ENCODE measurements around the gene NCAN. TPM values are rescaled to one million over a fixed set of nuclear protein-coding genes. Genes with fewer than 3 reads are reported as not detected.

The NCAN gene
- total RNA-seq, result under 0.01 TPM in 1 of 2 replicates, not detected in the other

DNA sequence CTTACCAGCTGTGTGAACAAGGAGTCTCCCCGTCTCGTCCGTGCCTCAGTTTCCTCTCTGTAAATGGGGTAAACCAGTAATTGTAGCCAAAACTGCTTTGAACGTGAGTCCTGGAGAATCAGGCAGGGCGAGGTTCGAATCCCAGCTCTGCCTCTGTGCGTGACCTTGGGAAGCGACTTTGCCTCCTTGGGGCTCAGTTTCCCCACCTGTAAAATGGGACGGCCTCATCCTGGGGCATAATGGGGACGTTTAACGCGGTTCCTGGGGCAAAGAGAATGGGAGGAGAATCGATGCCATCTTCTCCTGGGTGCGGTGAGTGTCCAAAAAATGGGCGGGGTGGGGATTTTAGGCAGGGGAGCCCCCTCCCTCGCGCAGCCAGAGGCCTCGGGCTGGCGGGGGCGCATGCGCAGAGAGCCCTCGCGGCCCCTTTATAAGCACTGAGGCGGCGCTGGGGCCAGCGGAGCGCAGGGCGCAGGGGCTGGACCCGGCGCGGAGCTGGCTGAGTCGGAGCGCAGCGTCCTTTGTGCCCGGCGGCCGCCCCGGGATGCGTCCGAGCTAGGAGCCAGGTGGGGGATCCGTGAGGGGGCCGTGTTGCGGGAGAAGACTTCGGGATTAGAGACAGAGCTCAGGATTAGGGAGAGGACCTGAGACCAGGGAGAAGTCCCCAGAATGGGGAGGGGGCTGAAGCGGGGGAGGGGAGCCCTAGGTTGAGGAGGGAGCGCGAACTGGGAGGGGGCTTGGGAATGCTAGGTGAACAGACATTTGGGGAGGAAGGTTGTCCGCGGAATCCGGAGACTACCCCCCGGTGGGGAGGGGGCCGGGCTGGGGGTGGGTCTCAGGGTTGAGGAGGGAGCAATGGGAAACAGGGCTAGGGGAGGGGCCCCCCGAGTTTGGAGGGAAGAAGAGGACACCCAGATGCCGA lies at the start of gene NCAN:
NCAN (plus strand) TSS at position 460 of the 922 bp plus-strand sequence. CDS start 4,996 bp downstream, outside the sequence.

GRCh38 chr19:19170053-19170872 lies 41.5 kb upstream of the NCAN start, which contains the start of gene MEF2B:
MEF2B (minus strand) TSS chr19:19170263; CDS start chr19:19150735, 19,528 bp downstream.

GRCh38 chr19:19192078-19192882 lies 19.5 kb upstream of the NCAN start, which contains the start of the genes BORCS8 and RFXANK:
BORCS8 (minus strand) TSS chr19:19192152; CDS start chr19:19192117, 35 bp downstream.
RFXANK (plus strand) TSS chr19:19192258; CDS start chr19:19193947, 1,689 bp downstream.

GRCh38 chr19:19203012-19203856 lies 8.5 kb upstream of the NCAN start, which contains the start of gene NR2C2AP:
NR2C2AP (minus strand) TSS chr19:19203414; CDS start chr19:19203060, 354 bp downstream.

Other genes starting within 250 kb of the NCAN start
- 19.8 and 38.9 TPM in 2 replicates for gene SUGP2, start 178.4 kb upstream of the NCAN start, total RNA-seq
- gene ARMC6, start 178.4 kb upstream of the NCAN start, total RNA-seq, result 44.4 and 60.5 TPM in 2 replicates
- 1.0 and 2.6 TPM in 2 replicates for gene SLC25A42, start 148.0 kb upstream of the NCAN start, total RNA-seq
- gene TMEM161A, start 73.5 kb upstream of the NCAN start, total RNA-seq, result 30.8 and 36.6 TPM in 2 replicates
- 0.14 and 0.34 TPM in 2 replicates for gene MEF2B, start 41.7 kb upstream of the NCAN start, total RNA-seq
- 9.0 and 10.6 TPM in 2 replicates for gene BORCS8, start 19.8 kb upstream of the NCAN start, total RNA-seq
- gene RFXANK, start 19.7 kb upstream of the NCAN start, total RNA-seq, result 46.8 and 56.9 TPM in 2 replicates
- 16.6 and 34.9 TPM in 2 replicates for gene NR2C2AP, start 8.5 kb upstream of the NCAN start, total RNA-seq
- not detected in 2 replicates for gene TM6SF2, start 61.3 kb downstream of the NCAN start, total RNA-seq
- gene SUGP1, start 108.6 kb downstream of the NCAN start, total RNA-seq, result 17.1 and 24.5 TPM in 2 replicates
- 15.7 and 33.1 TPM in 2 replicates for gene MAU2, start 108.9 kb downstream of the NCAN start, total RNA-seq
- 45.1 and 101 TPM in 2 replicates for gene GATAD2A, start 193.7 kb downstream of the NCAN start, total RNA-seq

All from nasal cavity respiratory epithelium epithelial cell of viscerocranial mucosa (primary cell).